RWPE2 (cell line): ENCODE measurements around the gene PCDH19.

Experiments
- ATAC-seq: fragments of 200-7000 bp; cut with Tn5 transposase; 3 replicates; pipeline ENCODE4 v1.9.1; 2021; ENCODE audit warnings: low read depth
- DNase-seq: peaks from one replicate; pipeline ENCODE4 v3.0.0-alpha.2; 2020; ENCODE audit warnings: low spot score
- H3K27ac ChIP-seq: fragments of 450-650 bp; 2 replicates; pipeline ENCODE4 v1.5.1; 2017; ENCODE audit warnings: mild to moderate bottlenecking; ENCODE audit not compliant: poor library complexity, severe bottlenecking
- H3K27me3 ChIP-seq: fragments of 250-450 bp; sonication (Bioruptor Pico); 2 replicates; pipeline ENCODE4 v1.5.1; 2021; ENCODE audit warnings: mild to moderate bottlenecking, moderate library complexity; ENCODE audit not compliant: insufficient read depth, poor library complexity, severe bottlenecking
- H3K36me3 ChIP-seq: fragments of 250-450 bp; sonication (Bioruptor Pico); 2 replicates; pipeline ENCODE4 v1.5.1; 2020; ENCODE audit warnings: low read depth, mild to moderate bottlenecking, moderate library complexity
- H3K4me1 ChIP-seq: fragments of 250-450 bp; sonication (Bioruptor Pico); 2 replicates; pipeline ENCODE4 v1.5.1; 2021; ENCODE audit warnings: mild to moderate bottlenecking, moderate library complexity; ENCODE audit not compliant: insufficient read depth, poor library complexity, severe bottlenecking
- H3K4me3 ChIP-seq: fragments of 250-450 bp; sonication (Bioruptor Pico); 2 replicates; pipeline ENCODE4 v1.5.1; 2021; ENCODE audit warnings: mild to moderate bottlenecking, moderate library complexity; ENCODE audit not compliant: severe bottlenecking
- H3K9me3 ChIP-seq: fragments of 250-450 bp; sonication (Bioruptor Pico); 2 replicates; pipeline ENCODE4 v1.5.1; 2021; ENCODE audit warnings: mild to moderate bottlenecking, moderate library complexity; ENCODE audit not compliant: severe bottlenecking
- TF ChIP-seq, protein P1 (sequence below): fragments of 450-650 bp; IDR thresholded peaks from one replicate; pipeline ENCODE4 v1.5.1; 2017; ENCODE audit warnings: mild to moderate bottlenecking, moderate library complexity; ENCODE audit not compliant: poor library complexity, severe bottlenecking

The PCDH19 gene

GRCh38 chrX:100294965-100295364, 115.1 kb downstream of the PCDH19 start:
- no peak for DNase-seq
- H3K4me3 ChIP-seq: no peak overlapping the region
- no peaks in the 10 kb centered on the region for H3K9me3 ChIP-seq
- TF ChIP-seq, protein P1, sequence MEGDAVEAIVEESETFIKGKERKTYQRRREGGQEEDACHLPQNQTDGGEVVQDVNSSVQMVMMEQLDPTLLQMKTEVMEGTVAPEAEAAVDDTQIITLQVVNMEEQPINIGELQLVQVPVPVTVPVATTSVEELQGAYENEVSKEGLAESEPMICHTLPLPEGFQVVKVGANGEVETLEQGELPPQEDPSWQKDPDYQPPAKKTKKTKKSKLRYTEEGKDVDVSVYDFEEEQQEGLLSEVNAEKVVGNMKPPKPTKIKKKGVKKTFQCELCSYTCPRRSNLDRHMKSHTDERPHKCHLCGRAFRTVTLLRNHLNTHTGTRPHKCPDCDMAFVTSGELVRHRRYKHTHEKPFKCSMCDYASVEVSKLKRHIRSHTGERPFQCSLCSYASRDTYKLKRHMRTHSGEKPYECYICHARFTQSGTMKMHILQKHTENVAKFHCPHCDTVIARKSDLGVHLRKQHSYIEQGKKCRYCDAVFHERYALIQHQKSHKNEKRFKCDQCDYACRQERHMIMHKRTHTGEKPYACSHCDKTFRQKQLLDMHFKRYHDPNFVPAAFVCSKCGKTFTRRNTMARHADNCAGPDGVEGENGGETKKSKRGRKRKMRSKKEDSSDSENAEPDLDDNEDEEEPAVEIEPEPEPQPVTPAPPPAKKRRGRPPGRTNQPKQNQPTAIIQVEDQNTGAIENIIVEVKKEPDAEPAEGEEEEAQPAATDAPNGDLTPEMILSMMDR: no peak
- no peaks in the 10 kb centered on the region for H3K36me3 ChIP-seq
- no peaks in the 10 kb centered on the region for H3K27me3 ChIP-seq
- H3K4me1 ChIP-seq: no peaks in the 10 kb centered on the region
- H3K27ac ChIP-seq: no peak overlapping the region
- ATAC-seq: no peak

- no peaks in the 10 kb centered on the region for H3K27me3 ChIP-seq
- ATAC-seq: no peak
- no peak for DNase-seq
Observed at GRCh38 chrX:100289066-100289558, 121.0 kb downstream of the PCDH19 start.

DNA sequence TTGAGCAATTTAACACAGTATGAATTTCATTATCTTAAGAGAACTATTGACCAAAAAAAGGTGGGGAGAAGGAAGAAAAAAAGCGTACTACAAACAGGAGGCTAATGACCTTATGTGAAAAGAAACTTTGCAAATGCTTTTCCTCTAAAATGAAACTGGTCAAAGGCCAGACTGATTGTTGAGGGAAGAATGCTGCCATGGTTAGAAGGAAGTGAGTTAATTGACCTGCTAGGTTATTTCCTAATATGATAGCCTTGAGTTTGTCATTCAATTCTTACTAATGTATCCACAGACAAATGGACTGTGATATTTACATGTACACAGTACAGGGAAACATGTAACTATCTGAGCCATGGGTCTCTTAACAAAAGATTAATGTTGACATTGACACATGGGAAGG, 132.8 kb downstream of the PCDH19 start:
- Histone ChIP-seq H3K4me3 (no peak overlapping the region), H3K27me3 (no peaks in the 10 kb centered on the region), H3K36me3 (no peaks in the 10 kb centered on the region), H3K9me3 (no peaks in the 10 kb centered on the region), H3K27ac (no peak overlapping the region), H3K4me1 (no peaks in the 10 kb centered on the region)
- DNase-seq (no peak), ATAC-seq (no peak)
- TF ChIP-seq, protein P1: no peak

More at GRCh38 chrX:100289066-100289558, 121.0 kb downstream of the PCDH19 start:
- Histone ChIP-seq H3K27ac (no peak overlapping the region), H3K4me1 (no peaks in the 10 kb centered on the region), H3K9me3 (no peaks in the 10 kb centered on the region), H3K36me3 (no peaks in the 10 kb centered on the region), H3K4me3 (no peak overlapping the region)
- TF ChIP-seq, protein P1: no peak

GRCh38 chrX:100274916-100275315, 135.2 kb downstream of the PCDH19 start:
- Histone ChIP-seq H3K9me3 (no peaks in the 10 kb centered on the region), H3K27me3 (no peaks in the 10 kb centered on the region), H3K4me1 (no peaks in the 10 kb centered on the region), H3K4me3 (no peak overlapping the region), H3K27ac (no peak overlapping the region), H3K36me3 (no peaks in the 10 kb centered on the region)
- TF ChIP-seq, protein P1: no peak
- ATAC-seq: no peak
- no peak for DNase-seq

GRCh38 chrX:100265179-100265578, 144.9 kb downstream of the PCDH19 start:
- ATAC-seq: no peak
- Histone ChIP-seq H3K4me3 (no peak overlapping the region), H3K27ac (no peak overlapping the region), H3K4me1 (no peaks in the 10 kb centered on the region), H3K27me3 (no peaks in the 10 kb centered on the region), H3K9me3 (no peaks in the 10 kb centered on the region), H3K36me3 (no peaks in the 10 kb centered on the region)
- DNase-seq: no peak
- TF ChIP-seq, protein P1: no peak
